Type B pancreatic cell (in vitro differentiated cells): ENCODE results near the gene FBXL19. TPM values are rescaled to one million over a fixed set of nuclear protein-coding genes. Genes with fewer than 3 reads are reported as not detected.
A peak's percentile ranks its signal among the peaks of the same experiment; 100 is the strongest.

ENCODE experiments used
- DNase-seq: peaks from one replicate; pipeline ENCODE4 v3.0.0; 2021; ENCODE audit warnings: mixed read lengths; ENCODE audit not compliant: unreplicated experiment; ENCODE audit errors: extremely low spot score
- H3K27ac Mint-ChIP-seq: 2 replicates; pipeline ENCODE4 v1.8.0; 2021; ENCODE audit warnings: mild to moderate bottlenecking, mixed read lengths
- H3K27me3 Mint-ChIP-seq: 2 replicates; pipeline ENCODE4 v1.8.0; 2021; ENCODE audit warnings: mixed read lengths
- H3K36me3 Mint-ChIP-seq: 2 replicates; pipeline ENCODE4 v1.8.0; 2021; ENCODE audit warnings: mixed read lengths
- H3K4me1 Mint-ChIP-seq: one replicate; pipeline ENCODE4 v1.8.0; 2021; ENCODE audit warnings: mixed read lengths; ENCODE audit not compliant: unreplicated experiment
- H3K4me3 Mint-ChIP-seq: 2 replicates; pipeline ENCODE4 v1.8.0; 2021; ENCODE audit warnings: mild to moderate bottlenecking, mixed read lengths
- H3K9me3 Mint-ChIP-seq: 2 replicates; pipeline ENCODE4 v1.8.0; 2021; ENCODE audit warnings: mixed read lengths
- CTCF ChIP-seq: fragments of 200-600 bp; sonication (generic); conservative IDR thresholded peaks from 2 replicates; pipeline ENCODE4 v1.5.0; 2021; ENCODE audit warnings: antibody characterized with exemption, mild to moderate bottlenecking
- total RNA-seq: library from RNA; stranded (reverse); gene quantifications from 2 replicates; pipeline ENCODE4 v1.2.1, GENCODE V29; 2021; ENCODE audit warnings: low replicate concordance

Gene FBXL19
- total RNA-seq, 1 donor from 2014 or later, result 46.4 TPM

DNA sequence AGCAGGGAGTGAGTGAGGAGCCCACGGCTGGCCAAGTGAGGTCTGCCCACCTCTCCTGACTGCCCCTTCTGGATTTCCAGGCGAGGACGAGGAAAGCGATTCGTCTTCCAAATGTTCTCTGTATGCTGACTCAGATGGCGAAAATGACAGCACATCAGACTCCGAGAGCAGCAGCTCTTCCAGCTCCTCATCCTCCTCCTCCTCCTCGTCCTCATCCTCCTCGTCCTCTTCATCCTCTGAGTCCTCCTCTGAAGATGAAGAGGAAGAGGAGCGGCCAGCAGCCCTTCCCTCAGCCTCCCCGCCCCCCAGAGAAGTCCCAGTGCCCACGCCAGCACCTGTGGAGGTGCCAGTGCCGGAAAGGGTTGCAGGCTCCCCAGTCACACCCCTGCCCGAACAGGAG is 47.9 kb downstream of the FBXL19 start:
- TF ChIP-seq CTCF, result no peak
- no peaks in the 10 kb centered on the region for H3K9me3 Mint-ChIP-seq
- H3K27me3 Mint-ChIP-seq, result no peaks in the 10 kb centered on the region
- H3K27ac Mint-ChIP-seq, result no peak overlapping the region
- no peak for DNase-seq
- H3K36me3 Mint-ChIP-seq, result peaks cover 34% of the 10 kb centered on the region
- H3K4me3 Mint-ChIP-seq, result no peak overlapping the region
- H3K4me1 Mint-ChIP-seq, result no peaks in the 10 kb centered on the region

DNA sequence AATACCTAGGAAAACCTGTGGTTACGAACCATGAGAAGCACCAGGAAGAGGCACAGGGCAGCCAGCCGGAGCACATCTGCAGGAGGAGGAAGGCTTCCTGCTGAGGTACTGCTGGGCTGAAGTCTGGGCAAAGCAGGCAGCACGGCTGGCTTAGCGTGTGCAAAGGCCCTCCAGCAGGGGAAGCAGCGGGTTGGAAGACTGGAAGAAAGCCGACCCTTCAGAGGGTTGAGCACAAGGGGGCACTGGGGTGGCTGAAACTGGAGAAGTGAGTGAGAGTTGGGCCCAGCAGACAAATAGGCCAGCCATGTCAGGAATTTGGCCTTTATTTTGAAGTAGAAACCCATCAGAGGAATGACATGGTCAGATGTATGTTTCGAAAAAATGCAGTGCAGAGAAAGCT is 49.5 kb downstream of the FBXL19 start:
- Mint-ChIP-seq H3K36me3 (peaks cover 28% of the 10 kb centered on the region), H3K4me1 (no peaks in the 10 kb centered on the region), H3K9me3 (no peaks in the 10 kb centered on the region), H3K4me3 (no peak overlapping the region), H3K27ac (no peak overlapping the region), H3K27me3 (no peaks in the 10 kb centered on the region)
- no peak for DNase-seq
- TF ChIP-seq CTCF, result peak; percentile 21

- TF ChIP-seq CTCF, result no peak
- DNase-seq, result no peak
- Mint-ChIP-seq H3K36me3 (peaks cover 30% of the 10 kb centered on the region), H3K4me3 (no peak overlapping the region), H3K9me3 (no peaks in the 10 kb centered on the region), H3K27ac (no peak overlapping the region), H3K27me3 (no peaks in the 10 kb centered on the region), H3K4me1 (no peaks in the 10 kb centered on the region)
These were observed 51.0 kb downstream of the FBXL19 start for GRCh38 chr16:30974348-30974747.

DNA sequence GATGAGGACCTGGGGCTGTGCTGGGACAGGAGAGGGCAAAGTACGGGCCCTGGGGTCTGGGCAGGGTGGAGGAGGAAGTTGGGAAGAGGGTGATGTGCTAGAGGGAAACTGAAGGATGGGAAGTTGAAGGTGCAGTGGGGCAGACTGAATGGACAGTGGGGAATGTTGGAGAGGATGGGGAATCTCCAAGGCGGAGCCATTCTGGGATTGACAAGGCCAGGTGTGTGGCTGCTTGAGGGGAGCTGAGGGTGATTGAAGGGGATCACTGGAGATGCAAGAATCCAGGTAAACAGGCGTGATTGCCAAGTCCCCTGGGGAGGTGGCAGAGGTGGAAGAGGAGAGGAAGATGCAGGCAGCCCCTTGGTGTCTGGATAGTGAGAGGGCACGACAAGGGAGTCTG is 53.1 kb downstream of the FBXL19 start:
- Mint-ChIP-seq H3K27me3 (no peaks in the 10 kb centered on the region), H3K4me1 (no peaks in the 10 kb centered on the region), H3K27ac (no peak overlapping the region), H3K9me3 (no peaks in the 10 kb centered on the region), H3K36me3 (peaks cover 26% of the 10 kb centered on the region), H3K4me3 (no peak overlapping the region)
- no peak for TF ChIP-seq CTCF
- no peak for DNase-seq

DNA sequence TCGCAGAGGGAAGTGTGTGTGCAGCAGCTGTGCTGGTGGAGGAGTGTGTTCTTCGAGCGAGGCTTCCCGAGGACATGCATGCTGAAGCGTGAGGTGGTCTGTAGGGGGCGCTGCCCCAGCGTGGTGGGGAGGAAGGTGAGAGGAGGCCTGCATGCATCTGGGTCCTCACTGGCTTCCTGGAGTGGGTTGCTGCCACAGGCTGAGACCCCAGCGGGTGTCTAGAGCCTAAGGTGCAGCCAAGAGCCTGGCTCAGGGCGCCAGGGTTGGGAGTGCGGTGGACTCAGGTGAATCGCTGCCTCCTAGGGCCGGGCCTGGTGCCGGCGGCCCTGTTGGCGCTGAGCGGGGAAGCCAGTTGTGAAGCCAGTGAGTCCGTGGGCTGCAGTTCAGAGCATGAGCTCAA is 54.1 kb downstream of the FBXL19 start:
- peaks cover 21% of the 10 kb centered on the region for H3K36me3 Mint-ChIP-seq
- TF ChIP-seq CTCF, result peak; percentile 53
- DNase-seq, result no peak
- no peak overlapping the region for H3K27ac Mint-ChIP-seq
- no peaks in the 10 kb centered on the region for H3K4me1 Mint-ChIP-seq
- H3K4me3 Mint-ChIP-seq, result no peak overlapping the region
- no peaks in the 10 kb centered on the region for H3K27me3 Mint-ChIP-seq
- no peaks in the 10 kb centered on the region for H3K9me3 Mint-ChIP-seq
